ENCODE data around the gene WNT11.

Gene WNT11

DNA sequence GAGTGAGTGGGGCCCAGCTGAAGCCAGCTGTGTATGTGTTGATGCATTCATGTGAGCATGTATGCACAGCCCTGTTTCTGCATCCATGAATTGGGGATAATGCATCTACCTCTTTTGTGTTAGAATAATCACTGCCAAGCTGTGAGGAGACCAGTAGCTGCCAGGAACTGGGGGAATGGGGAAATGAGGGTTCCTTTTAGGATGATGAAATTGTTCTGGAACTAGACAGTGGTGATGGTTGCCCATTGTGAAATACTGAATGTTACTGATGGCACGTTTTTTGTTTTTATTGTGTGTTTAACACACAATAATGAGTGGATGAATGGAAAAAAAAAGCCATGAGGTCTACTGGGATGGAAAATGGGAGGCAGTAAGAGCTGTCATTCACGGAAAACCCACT, 45.3 kb upstream of the WNT11 start:
- Histone ChIP-seq H3K27ac (ENCODE audit: low read depth, low read length) (no peak overlapping the region), H3F3A (ENCODE audit: control insufficient read depth, insufficient read depth) (no peaks in the 10 kb centered on the region), H3K4me3 (ENCODE audit: low read length) (no peak overlapping the region), H3K27me3 (ENCODE audit: control insufficient read depth, low read length) (no peaks in the 10 kb centered on the region; the same call in 1 of the 2 replicates), H3K4me2 (ENCODE audit: low read length) (no peak overlapping the region), H3K9me3 (ENCODE audit: control insufficient read depth, insufficient read depth, low read length) (peaks cover 18% of the 10 kb centered on the region), H3K9me2 (replicated peaks; ENCODE audit: control insufficient read depth, low read length) (no peaks in the 10 kb centered on the region), H4K20me1 (ENCODE audit: control insufficient read depth, insufficient read depth, low read depth, low read length) (no peaks in the 10 kb centered on the region), H3K4me1 (ENCODE audit: control insufficient read depth, low read length) (no peaks in the 10 kb centered on the region), H3K79me2 (ENCODE audit: control insufficient read depth, low read length) (no peaks in the 10 kb centered on the region), H3K36me3 (ENCODE audit: control insufficient read depth, low read length) (no peaks in the 10 kb centered on the region)
- TF ChIP-seq EZH2phosphoT487 (IDR thresholded peaks at IDR 0.05; ENCODE audit: borderline replicate concordance, low read length): no peak
- TF ChIP-seq, protein P1, sequence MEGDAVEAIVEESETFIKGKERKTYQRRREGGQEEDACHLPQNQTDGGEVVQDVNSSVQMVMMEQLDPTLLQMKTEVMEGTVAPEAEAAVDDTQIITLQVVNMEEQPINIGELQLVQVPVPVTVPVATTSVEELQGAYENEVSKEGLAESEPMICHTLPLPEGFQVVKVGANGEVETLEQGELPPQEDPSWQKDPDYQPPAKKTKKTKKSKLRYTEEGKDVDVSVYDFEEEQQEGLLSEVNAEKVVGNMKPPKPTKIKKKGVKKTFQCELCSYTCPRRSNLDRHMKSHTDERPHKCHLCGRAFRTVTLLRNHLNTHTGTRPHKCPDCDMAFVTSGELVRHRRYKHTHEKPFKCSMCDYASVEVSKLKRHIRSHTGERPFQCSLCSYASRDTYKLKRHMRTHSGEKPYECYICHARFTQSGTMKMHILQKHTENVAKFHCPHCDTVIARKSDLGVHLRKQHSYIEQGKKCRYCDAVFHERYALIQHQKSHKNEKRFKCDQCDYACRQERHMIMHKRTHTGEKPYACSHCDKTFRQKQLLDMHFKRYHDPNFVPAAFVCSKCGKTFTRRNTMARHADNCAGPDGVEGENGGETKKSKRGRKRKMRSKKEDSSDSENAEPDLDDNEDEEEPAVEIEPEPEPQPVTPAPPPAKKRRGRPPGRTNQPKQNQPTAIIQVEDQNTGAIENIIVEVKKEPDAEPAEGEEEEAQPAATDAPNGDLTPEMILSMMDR (IDR thresholded peaks at IDR 0.05; ENCODE audit: low read depth, low read length, poor library complexity, severe bottlenecking): no peak

DNA sequence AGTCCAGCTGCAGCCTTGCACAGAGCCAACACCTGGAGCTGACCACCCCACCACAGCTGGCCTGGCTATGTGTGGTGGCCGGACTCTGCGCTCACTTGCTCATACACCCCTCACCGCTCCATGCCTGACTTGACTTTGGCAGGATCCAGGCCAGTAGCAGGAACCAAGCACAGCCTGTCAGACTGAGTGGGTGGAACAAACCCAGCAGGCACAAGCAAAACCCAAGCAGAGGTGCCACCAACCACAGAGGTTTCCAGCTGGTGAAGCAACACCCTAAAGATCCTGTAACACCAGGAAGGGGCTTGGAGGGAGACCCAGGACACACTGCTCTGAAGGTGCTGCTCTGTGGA, 44.9 kb upstream of the WNT11 start:
- Histone ChIP-seq H3K36me3 (ENCODE audit: control insufficient read depth, low read length) (no peaks in the 10 kb centered on the region), H3K4me2 (ENCODE audit: low read length) (no peak overlapping the region), H3K9me3 (ENCODE audit: control insufficient read depth, insufficient read depth, low read length) (peaks cover 18% of the 10 kb centered on the region), H3K27ac (ENCODE audit: low read depth, low read length) (no peak overlapping the region), H3K9me2 (replicated peaks; ENCODE audit: control insufficient read depth, low read length) (no peaks in the 10 kb centered on the region), H4K20me1 (ENCODE audit: control insufficient read depth, insufficient read depth, low read depth, low read length) (no peaks in the 10 kb centered on the region), H3K27me3 (ENCODE audit: control insufficient read depth, low read length) (no peaks in the 10 kb centered on the region; the same call in 1 of the 2 replicates), H3F3A (ENCODE audit: control insufficient read depth, insufficient read depth) (no peaks in the 10 kb centered on the region), H3K4me1 (ENCODE audit: control insufficient read depth, low read length) (no peaks in the 10 kb centered on the region), H3K79me2 (ENCODE audit: control insufficient read depth, low read length) (no peaks in the 10 kb centered on the region), H3K4me3 (ENCODE audit: low read length) (no peak overlapping the region)
- TF ChIP-seq, protein P1 (IDR thresholded peaks at IDR 0.05; ENCODE audit: low read depth, low read length, poor library complexity, severe bottlenecking): no peak
- TF ChIP-seq EZH2phosphoT487 (IDR thresholded peaks at IDR 0.05; ENCODE audit: borderline replicate concordance, low read length): no peak

DNA sequence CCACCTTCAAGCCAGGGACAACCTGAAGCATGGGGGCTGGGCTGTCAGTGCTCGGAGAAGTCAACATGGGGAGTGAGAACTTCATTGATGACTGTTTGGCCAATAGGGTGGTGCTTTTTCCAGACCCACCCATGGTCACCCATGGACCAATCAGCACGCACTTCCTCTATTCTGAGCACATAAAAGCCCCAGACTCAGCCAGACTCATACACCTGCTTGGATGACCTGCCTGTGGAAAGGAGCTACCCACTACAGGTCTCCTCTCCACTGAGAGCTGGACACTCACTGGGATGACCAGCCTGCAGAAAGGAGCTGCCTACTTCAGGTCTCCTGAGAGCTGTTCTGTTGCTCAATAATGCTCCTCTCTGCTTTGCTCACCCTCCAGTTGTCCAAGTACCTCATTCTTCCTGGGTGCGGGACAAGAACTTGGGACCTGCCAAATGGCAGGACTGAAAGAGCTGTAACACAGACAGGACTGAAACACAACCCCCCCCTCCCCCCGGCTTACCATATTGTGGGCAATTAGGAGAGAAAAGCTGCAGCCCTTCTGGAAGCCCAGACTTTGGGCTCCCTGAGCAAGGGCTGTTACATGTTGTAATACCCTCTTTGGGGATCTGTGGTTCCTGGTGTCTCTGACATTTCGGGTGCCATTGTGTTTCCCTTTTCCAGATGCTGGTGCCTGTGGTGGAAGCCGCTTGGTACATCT, 44.4 kb upstream of the WNT11 start:
- Histone ChIP-seq H3F3A (ENCODE audit: control insufficient read depth, insufficient read depth) (no peaks in the 10 kb centered on the region), H3K27ac (ENCODE audit: low read depth, low read length) (no peak overlapping the region), H3K9me3 (ENCODE audit: control insufficient read depth, insufficient read depth, low read length) (peaks cover 18% of the 10 kb centered on the region), H3K79me2 (ENCODE audit: control insufficient read depth, low read length) (no peaks in the 10 kb centered on the region), H3K36me3 (ENCODE audit: control insufficient read depth, low read length) (no peaks in the 10 kb centered on the region), H3K4me1 (ENCODE audit: control insufficient read depth, low read length) (no peaks in the 10 kb centered on the region), H3K4me2 (ENCODE audit: low read length) (no peak overlapping the region), H3K9me2 (replicated peaks; ENCODE audit: control insufficient read depth, low read length) (no peaks in the 10 kb centered on the region), H3K27me3 (ENCODE audit: control insufficient read depth, low read length) (no peaks in the 10 kb centered on the region; the same call in 1 of the 2 replicates), H4K20me1 (ENCODE audit: control insufficient read depth, insufficient read depth, low read depth, low read length) (no peaks in the 10 kb centered on the region), H3K4me3 (ENCODE audit: low read length) (no peak overlapping the region)
- TF ChIP-seq, protein P1 (IDR thresholded peaks at IDR 0.05; ENCODE audit: low read depth, low read length, poor library complexity, severe bottlenecking): no peak
- TF ChIP-seq EZH2phosphoT487 (IDR thresholded peaks at IDR 0.05; ENCODE audit: borderline replicate concordance, low read length): no peak

Data from DOHH2 (cell line).